C4-2B (cell line): ENCODE data around the gene ZNF716.

ENCODE experiments used
- CTCF ChIP-seq: fragments of 450-650 bp; conservative IDR thresholded peaks from 2 replicates; pipeline ENCODE4 v1.5.1; 2017; ENCODE audit warnings: mild to moderate bottlenecking
- ZFX ChIP-seq: fragments of 450-650 bp; IDR thresholded peaks from 2 replicates; pipeline ENCODE4 v1.6.1; 2017

- TF ChIP-seq CTCF, result no peak
- TF ChIP-seq ZFX, result no peak
Measured at GRCh38 chr7:57400531-57401155, 49.3 kb upstream of the ZNF716 start.
